Activated CD4-positive, alpha-beta T cell treated with anti-CD3 and anti-CD28 coated beads for 36 hours (primary cell): Measurements from ENCODE around the gene NFIC. TPM values are rescaled to one million over a fixed set of nuclear protein-coding genes. Genes with fewer than 3 reads are reported as not detected.
A peak's percentile ranks its signal among the peaks of the same experiment; 100 is the strongest.
"Not testable (repeated sequence)": the region's sequence is repeated elsewhere in the genome, so short reads cannot be mapped to it uniquely, and the experiment has no call there.

Experiments
- ATAC-seq: fragments of 200-7000 bp; cut with Tn5 transposase; one replicate; pipeline ENCODE4 v1.10.0; 2021; ENCODE audit warnings: mild to moderate bottlenecking, moderate library complexity
- CTCF ChIA-PET: fragments of 350-600 bp; sonication (Branson Sonifier 250); formaldehyde crosslinking; loops from one replicate; lab custom pipeline; 2021; ENCODE audit warnings: antibody characterized with exemption; lab: Charles Lee
- POLR2A ChIA-PET: fragments of 350-600 bp; sonication (Branson Sonifier 250); formaldehyde crosslinking; loops from one replicate; lab custom pipeline; 2021; ENCODE audit warnings: antibody characterized with exemption, inconsistent platforms; lab: Charles Lee
- DNase-seq: peaks from one replicate; pipeline ENCODE4 v3.0.0-alpha.2; 2020
- H3K27ac Mint-ChIP-seq: one replicate; pipeline ENCODE4 v1.8.0; 2021; ENCODE audit warnings: mixed read lengths
- H3K27me3 Mint-ChIP-seq: one replicate; pipeline ENCODE4 v1.8.0; 2021; ENCODE audit warnings: mixed read lengths
- H3K36me3 Mint-ChIP-seq: one replicate; pipeline ENCODE4 v1.8.0; 2021; ENCODE audit warnings: low read depth, mixed read lengths
- H3K4me1 Mint-ChIP-seq: one replicate; pipeline ENCODE4 v1.8.0; 2021; ENCODE audit warnings: mixed read lengths
- H3K4me3 Mint-ChIP-seq: one replicate; pipeline ENCODE4 v1.8.0; 2021; ENCODE audit warnings: mild to moderate bottlenecking, moderate library complexity, mixed read lengths
- H3K9me3 Mint-ChIP-seq: one replicate; pipeline ENCODE4 v1.8.0; 2021; ENCODE audit warnings: low read depth, mixed read lengths
- intact Hi-C, 2 experiments: fragments of 100-400 bp; cut with DNase I in 1 of 2; cut with micrococcal nuclease in 1 of 2; formaldehyde crosslinking; loops; one replicate each; pipeline versions ENCODE4 v1.14.2 to v1.15.1; 2022 to 2024; cut with DNase I, micrococcal nuclease
- total RNA-seq, 2 experiments: library from RNA; stranded (reverse); gene quantifications; one replicate each; pipeline ENCODE4 v1.2.3, GENCODE V29; 2021

NFIC gene
- total RNA-seq, 2 experiments from 2014 or later = 20.5 to 22.6 TPM

GRCh38 chr19:3368441-3368795 is 2.0 kb downstream of the NFIC start:
- Mint-ChIP-seq H3K27ac (no peak overlapping the region), H3K4me3 (peak overlapping the region; percentile 71), H3K36me3 (no peaks in the 10 kb centered on the region), H3K27me3 (no peaks in the 10 kb centered on the region), H3K4me1 (peaks cover 34% of the 10 kb centered on the region), H3K9me3 (no peaks in the 10 kb centered on the region)
- ATAC-seq (no peak), DNase-seq (no peak)
- intact Hi-C loops = no loop called here
- POLR2A ChIA-PET = interaction anchor here (0.6 kb wide), 1 partner anchor 333 kb away, joined by 3 read pairs; no protein-coding TSS in a partner anchor
- CTCF ChIA-PET = no interaction called here

- peaks cover 34% of the 10 kb centered on the region for H3K4me1 Mint-ChIP-seq
- H3K27me3 Mint-ChIP-seq = no peaks in the 10 kb centered on the region
- H3K9me3 Mint-ChIP-seq = no peaks in the 10 kb centered on the region
- POLR2A ChIA-PET = interaction anchor here (0.6 kb wide), 1 partner anchor 333 kb away, joined by 3 read pairs; no protein-coding TSS in a partner anchor
- ATAC-seq = no peak
- intact Hi-C loops = no loop called here
- CTCF ChIA-PET = interaction anchor here (1.0 kb wide), 1 partner anchor 14 kb away, joined by 3 read pairs; no protein-coding TSS in a partner anchor
- peak overlapping the region; percentile 15 for H3K27ac Mint-ChIP-seq
- peak; percentile 32 for DNase-seq
- H3K36me3 Mint-ChIP-seq = no peaks in the 10 kb centered on the region
- peak overlapping the region; percentile 32 for H3K4me3 Mint-ChIP-seq
These were observed 2.5 kb downstream of the NFIC start for GRCh38 chr19:3368848-3369336.

GRCh38 chr19:3369337-3370213 is 3.2 kb downstream of the NFIC start:
- intact Hi-C loops = no loop called here
- peak overlapping the region; percentile 15 for H3K27ac Mint-ChIP-seq
- H3K27me3 Mint-ChIP-seq = no peaks in the 10 kb centered on the region
- peaks cover 34% of the 10 kb centered on the region for H3K4me1 Mint-ChIP-seq
- ChIA-PET CTCF (interaction anchor here (1.0 kb wide), 1 partner anchor 15 kb away, joined by 3 read pairs; no protein-coding TSS in a partner anchor), POLR2A (no interaction called here)
- DNase-seq (peak; percentile 35), ATAC-seq (peak; percentile 40)
- no peaks in the 10 kb centered on the region for H3K9me3 Mint-ChIP-seq
- H3K4me3 Mint-ChIP-seq = peak overlapping the region; percentile 36
- H3K36me3 Mint-ChIP-seq = no peaks in the 10 kb centered on the region

GRCh38 chr19:3370214-3370720 is 3.9 kb downstream of the NFIC start:
- ATAC-seq (no peak), DNase-seq (no peak)
- Mint-ChIP-seq H3K27ac (no peak overlapping the region), H3K4me3 (no peak overlapping the region), H3K4me1 (peaks cover 32% of the 10 kb centered on the region), H3K36me3 (no peaks in the 10 kb centered on the region), H3K27me3 (no peaks in the 10 kb centered on the region), H3K9me3 (no peaks in the 10 kb centered on the region)
- CTCF ChIA-PET = interaction anchor here (0.5 kb wide), 1 partner anchor 8 kb away, joined by 3 read pairs; no protein-coding TSS in a partner anchor
- intact Hi-C loops = no loop called here
- POLR2A ChIA-PET = no interaction called here

GRCh38 chr19:3370728-3371591 is 4.6 kb downstream of the NFIC start:
- Mint-ChIP-seq H3K36me3 (no peaks in the 10 kb centered on the region), H3K4me1 (peaks cover 27% of the 10 kb centered on the region), H3K9me3 (no peaks in the 10 kb centered on the region), H3K4me3 (no peak overlapping the region), H3K27ac (no peak overlapping the region), H3K27me3 (no peaks in the 10 kb centered on the region)
- ATAC-seq = no peak
- DNase-seq = no peak
- POLR2A ChIA-PET = no interaction called here
- intact Hi-C loops = no loop called here
- CTCF ChIA-PET = interaction anchor here (0.5 kb wide), 1 partner anchor 9 kb away, joined by 3 read pairs; no protein-coding TSS in a partner anchor

GRCh38 chr19:3372413-3372812 is 6.0 kb downstream of the NFIC start:
- ChIA-PET CTCF (no interaction called here), POLR2A (interaction anchor here (0.6 kb wide), 1 partner anchor 60 kb away, joined by 4 read pairs; no protein-coding TSS in a partner anchor)
- Mint-ChIP-seq H3K27me3 (no peaks in the 10 kb centered on the region), H3K36me3 (no peaks in the 10 kb centered on the region), H3K9me3 (no peaks in the 10 kb centered on the region), H3K27ac (no peak overlapping the region), H3K4me1 (peaks cover 27% of the 10 kb centered on the region), H3K4me3 (no peak overlapping the region)
- ATAC-seq (no peak), DNase-seq (no peak)
- intact Hi-C loops = no loop called here

- no peak for ATAC-seq
- intact Hi-C loops = no loop called here
These were observed 7.6 kb downstream of the NFIC start for GRCh38 chr19:3373971-3374368.

GRCh38 chr19:3374369-3375112 is 8.2 kb downstream of the NFIC start:
- Mint-ChIP-seq H3K4me1 (peaks cover 13% of the 10 kb centered on the region), H3K4me3 (no peak overlapping the region), H3K9me3 (no peaks in the 10 kb centered on the region), H3K27ac (no peak overlapping the region), H3K27me3 (no peaks in the 10 kb centered on the region), H3K36me3 (no peaks in the 10 kb centered on the region)
- POLR2A ChIA-PET = no interaction called here
- intact Hi-C loops = no loop called here
- DNase-seq (no peak), ATAC-seq (no peak)
- CTCF ChIA-PET = no interaction called here

More at GRCh38 chr19:3373971-3374368, 7.6 kb downstream of the NFIC start:
- no peak overlapping the region for H3K4me3 Mint-ChIP-seq
- no peak overlapping the region for H3K27ac Mint-ChIP-seq
- H3K36me3 Mint-ChIP-seq = no peaks in the 10 kb centered on the region
- H3K4me1 Mint-ChIP-seq = peaks cover 15% of the 10 kb centered on the region
- no peaks in the 10 kb centered on the region for H3K27me3 Mint-ChIP-seq
- POLR2A ChIA-PET = no interaction called here
- no peak for DNase-seq
- no peaks in the 10 kb centered on the region for H3K9me3 Mint-ChIP-seq
- CTCF ChIA-PET = interaction anchor here (0.5 kb wide), 1 partner anchor 448 kb away, joined by 4 read pairs; no protein-coding TSS in a partner anchor

GRCh38 chr19:3375221-3376090 is 9.1 kb downstream of the NFIC start:
- DNase-seq (no peak), ATAC-seq (no peak)
- Mint-ChIP-seq H3K27me3 (no peaks in the 10 kb centered on the region), H3K4me3 (no peak overlapping the region), H3K27ac (no peak overlapping the region), H3K4me1 (peaks cover 6% of the 10 kb centered on the region), H3K36me3 (no peaks in the 10 kb centered on the region), H3K9me3 (no peaks in the 10 kb centered on the region)
- CTCF ChIA-PET = no interaction called here
- intact Hi-C loops = no loop called here
- POLR2A ChIA-PET = interaction anchor here (0.6 kb wide), 1 partner anchor 1984 kb away, joined by 4 read pairs; no protein-coding TSS in a partner anchor

GRCh38 chr19:3376091-3376455 is 9.7 kb downstream of the NFIC start:
- H3K4me3 Mint-ChIP-seq, DNase-seq, CTCF ChIA-PET, H3K27ac Mint-ChIP-seq, H3K4me1 Mint-ChIP-seq, ATAC-seq, H3K36me3 Mint-ChIP-seq, intact Hi-C loops, H3K9me3 Mint-ChIP-seq, H3K27me3 Mint-ChIP-seq: not testable (repeated sequence)
- POLR2A ChIA-PET = interaction anchor here (0.6 kb wide), 1 partner anchor 1984 kb away, joined by 4 read pairs; no protein-coding TSS in a partner anchor
